ENCODE measurements around the gene AGO1. TPM values are rescaled to one million over a fixed set of nuclear protein-coding genes. Genes with fewer than 3 reads are reported as not detected.

Gene AGO1
- total RNA-seq, 6 donors from 2014 or later: 11.4 to 26.8 (median 22.9) TPM

- Histone ChIP-seq H3K4me1 (peaks cover 5 to 12% (median 6%) of the 10 kb centered on the region in 4 donors), H3K36me3 (peaks cover 0 to 4% (median 0%) of the 10 kb centered on the region in 4 donors), H3K4me3 (no peak overlapping the region), H3K27ac (no peak overlapping the region), H3K27me3 (no peaks in the 10 kb centered on the region), H3K9me3 (no peaks in the 10 kb centered on the region)
- TF ChIP-seq POLR2A (IDR thresholded peaks at IDR 0.05): no peak
- no peak for TF ChIP-seq CTCF (IDR thresholded peaks at IDR 0.05)
- no peak for TF ChIP-seq POLR2AphosphoS5 (IDR thresholded peaks at IDR 0.05)
- no peak for TF ChIP-seq EP300 (IDR thresholded peaks at IDR 0.05)
- no peak for ATAC-seq (ENCODE audit: low FRiP score in 2 of 2)
- DNase-seq: no peak
- 63 to 72% methylated on average over 4 of the region's 4 CpGs for WGBS, 2 donors
Measured at GRCh38 chr1:35925741-35926140, 42.7 kb downstream of the AGO1 start.

- Histone ChIP-seq H3K9me3 (no peaks in the 10 kb centered on the region), H3K27ac (no peak overlapping the region), H3K36me3 (no peaks in the 10 kb centered on the region), H3K4me3 (no peak overlapping the region), H3K4me1 (peaks cover 11 to 19% (median 13%) of the 10 kb centered on the region in 4 donors), H3K27me3 (no peaks in the 10 kb centered on the region)
- DNase-seq (no peak), ATAC-seq (ENCODE audit: low FRiP score in 2 of 2) (no peak)
- WGBS, 2 donors: 69 to 70% methylated on average over 3 of the region's 3 CpGs
- TF ChIP-seq POLR2AphosphoS5 (IDR thresholded peaks at IDR 0.05) (no peak), CTCF (IDR thresholded peaks at IDR 0.05) (no peak), POLR2A (IDR thresholded peaks at IDR 0.05) (no peak), EP300 (IDR thresholded peaks at IDR 0.05) (no peak)
Measured at GRCh38 chr1:35927472-35927871, 44.5 kb downstream of the AGO1 start.

- TF ChIP-seq EP300 (IDR thresholded peaks at IDR 0.05) (no peak), POLR2AphosphoS5 (IDR thresholded peaks at IDR 0.05) (no peak), CTCF (IDR thresholded peaks at IDR 0.05) (no peak), POLR2A (IDR thresholded peaks at IDR 0.05) (no peak)
- Histone ChIP-seq H3K36me3 (no peaks in the 10 kb centered on the region), H3K4me3 (peak overlapping the region; percentile 50 to 92 (median 76)), H3K27ac (peak overlapping the region; percentile 98 to 99 (median 98)), H3K27me3 (no peaks in the 10 kb centered on the region), H3K4me1 (peaks cover 19 to 37% (median 21%) of the 10 kb centered on the region in 4 donors), H3K9me3 (no peaks in the 10 kb centered on the region)
- peak; percentile 19 to 77 for ATAC-seq (ENCODE audit: low FRiP score in 2 of 2)
- peak in 1 of 2 donors; percentile 51 for DNase-seq
- 2 to 3% methylated on average over 15 of the region's 15 CpGs for WGBS, 2 donors
Measured at GRCh38 chr1:35929730-35930592, 47.0 kb downstream of the AGO1 start.

- Histone ChIP-seq H3K9me3 (no peaks in the 10 kb centered on the region), H3K4me3 (peak within 1 kb of the TSS; percentile 50 to 92 (median 76)), H3K27ac (peak within 1 kb of the TSS; percentile 98 to 99 (median 98)), H3K4me1 (peaks cover 19 to 37% (median 27%) of the 10 kb centered on the region in 4 donors), H3K36me3 (no peaks in the 10 kb centered on the region), H3K27me3 (no peaks in the 10 kb centered on the region)
- peak; percentile 89 to 98 for DNase-seq
- WGBS, 2 donors: 0% methylated on average over 3 to 30 of the region's 112 CpGs
- TF ChIP-seq EP300 (IDR thresholded peaks at IDR 0.05) (peak in 1 of 4 donors; percentile 9), CTCF (IDR thresholded peaks at IDR 0.05) (peak in 4 of 6 experiments; percentile 9 to 20 (median 16)), POLR2A (IDR thresholded peaks at IDR 0.05) (peak; percentile 33 to 98 (median 80)), POLR2AphosphoS5 (IDR thresholded peaks at IDR 0.05) (peak; percentile 53 to 76)
- ATAC-seq (ENCODE audit: low FRiP score in 2 of 2): peak; percentile 95 to 97
Measured at GRCh38 chr1:35930593-35931445, 47.8 kb downstream of the AGO1 start, which contains the start of gene AGO3. TSS of gene AGO3 (plus strand) at chr1:35931105. CDS start at chr1:35931427, 322 bp downstream.

Measured in upper lobe of left lung (tissue), 6 donors.